ENCODE results near the gene HIVEP1.

Gene HIVEP1

DNA sequence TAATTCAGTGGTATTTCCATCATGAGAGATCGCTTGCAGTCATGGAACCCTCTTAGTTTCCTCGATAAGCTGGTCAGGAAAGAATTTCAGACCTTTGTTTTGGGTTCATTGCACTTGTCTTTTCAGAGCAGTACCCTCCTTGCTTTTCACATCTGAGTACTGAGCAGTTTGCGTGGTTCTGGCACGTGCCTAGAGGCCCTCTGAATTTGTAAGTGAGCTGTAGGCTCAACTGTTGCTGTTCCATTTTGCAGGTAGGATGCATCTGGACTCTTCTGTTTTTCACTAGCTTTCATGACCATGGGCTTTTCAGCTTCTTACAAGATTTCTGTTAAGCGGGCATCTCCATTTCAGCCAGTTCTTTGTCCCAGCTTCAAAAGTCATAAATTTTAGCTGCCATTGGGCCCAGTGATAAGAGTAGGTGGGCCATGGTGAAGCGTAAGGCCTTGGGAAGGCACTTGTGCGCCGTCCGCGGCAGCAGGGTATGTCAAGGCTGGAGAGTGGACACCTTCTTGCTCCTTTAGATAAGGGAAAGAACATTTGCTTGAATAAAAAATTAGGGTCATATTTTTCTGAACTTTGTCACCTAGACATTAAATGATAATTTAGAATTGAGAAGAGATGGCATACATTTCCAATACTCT lies 35.8 kb downstream of the HIVEP1 start:
- DNase-seq (ENCODE audit: low read depth in 4 of 4, low spot score in 1 of 4) = no peak

DNA sequence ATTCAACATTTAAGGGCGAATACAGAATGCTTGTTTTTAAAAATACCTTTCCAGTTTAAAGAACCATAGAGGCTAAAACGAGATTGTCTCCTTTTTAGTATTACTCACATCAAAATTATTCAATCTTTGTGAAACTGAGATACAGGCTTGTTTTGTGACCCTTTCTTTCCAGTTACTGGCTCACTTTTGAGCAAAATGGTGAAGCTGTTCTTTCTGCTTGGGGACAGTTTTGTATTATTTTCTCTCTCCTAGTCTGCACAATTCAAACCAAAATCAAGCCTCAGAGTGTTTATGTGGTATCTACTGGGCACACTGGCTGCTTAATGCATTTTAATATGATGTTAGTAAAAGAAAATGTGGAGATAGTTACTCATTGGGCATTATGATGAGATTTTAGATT lies 36.5 kb downstream of the HIVEP1 start:
- DNase-seq (ENCODE audit: low read depth in 4 of 4, low spot score in 1 of 4) = no peak

DNA sequence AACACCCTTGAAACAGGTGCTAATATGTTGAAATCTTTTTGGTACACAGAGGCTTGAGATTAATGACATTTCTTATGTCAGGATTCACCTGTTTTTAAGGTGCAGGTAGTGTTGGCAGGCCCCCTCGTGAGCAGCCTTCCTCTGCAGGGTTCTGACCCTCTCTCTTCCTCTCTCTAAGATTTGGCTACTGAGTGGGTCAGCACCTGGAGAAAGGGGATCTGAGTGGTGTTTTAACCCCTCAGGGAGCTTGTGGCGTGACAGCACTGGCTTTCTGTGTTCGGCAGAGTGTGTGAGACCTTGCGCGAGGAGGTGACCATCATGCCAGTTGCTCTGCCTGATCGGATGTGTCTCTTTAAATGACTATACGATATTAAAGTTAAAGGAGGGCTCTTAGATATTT lies 37.1 kb downstream of the HIVEP1 start:
- DNase-seq (ENCODE audit: low read depth in 4 of 4, low spot score in 1 of 4) = no peak

DNA sequence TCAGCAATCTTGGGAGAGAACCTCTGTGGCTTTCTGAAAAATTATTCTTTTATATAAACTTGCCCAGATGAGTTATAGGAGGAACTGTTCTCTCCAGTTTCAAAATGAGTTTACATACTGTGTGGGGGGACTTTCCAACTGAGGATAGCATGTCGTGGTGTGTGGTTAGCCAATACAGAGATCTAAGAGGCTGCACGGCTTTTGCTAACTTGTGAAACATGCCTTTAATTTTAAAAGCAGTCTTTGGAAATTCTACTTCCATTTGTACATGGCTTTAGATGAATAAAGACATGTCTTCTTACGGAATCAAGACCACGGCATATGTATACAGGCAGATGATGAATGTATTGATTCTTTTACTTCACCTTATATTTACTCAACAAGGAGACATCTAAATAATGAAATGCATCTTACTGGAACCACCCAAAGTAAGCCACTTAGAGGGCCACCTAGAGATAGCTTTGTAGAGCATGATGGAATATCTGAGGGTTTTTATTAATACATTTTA lies 39.8 kb downstream of the HIVEP1 start:
- peak in 3 of 4 experiments; percentile 19 to 34 (median 32) for DNase-seq (ENCODE audit: low read depth in 4 of 4, low spot score in 1 of 4)

DNA sequence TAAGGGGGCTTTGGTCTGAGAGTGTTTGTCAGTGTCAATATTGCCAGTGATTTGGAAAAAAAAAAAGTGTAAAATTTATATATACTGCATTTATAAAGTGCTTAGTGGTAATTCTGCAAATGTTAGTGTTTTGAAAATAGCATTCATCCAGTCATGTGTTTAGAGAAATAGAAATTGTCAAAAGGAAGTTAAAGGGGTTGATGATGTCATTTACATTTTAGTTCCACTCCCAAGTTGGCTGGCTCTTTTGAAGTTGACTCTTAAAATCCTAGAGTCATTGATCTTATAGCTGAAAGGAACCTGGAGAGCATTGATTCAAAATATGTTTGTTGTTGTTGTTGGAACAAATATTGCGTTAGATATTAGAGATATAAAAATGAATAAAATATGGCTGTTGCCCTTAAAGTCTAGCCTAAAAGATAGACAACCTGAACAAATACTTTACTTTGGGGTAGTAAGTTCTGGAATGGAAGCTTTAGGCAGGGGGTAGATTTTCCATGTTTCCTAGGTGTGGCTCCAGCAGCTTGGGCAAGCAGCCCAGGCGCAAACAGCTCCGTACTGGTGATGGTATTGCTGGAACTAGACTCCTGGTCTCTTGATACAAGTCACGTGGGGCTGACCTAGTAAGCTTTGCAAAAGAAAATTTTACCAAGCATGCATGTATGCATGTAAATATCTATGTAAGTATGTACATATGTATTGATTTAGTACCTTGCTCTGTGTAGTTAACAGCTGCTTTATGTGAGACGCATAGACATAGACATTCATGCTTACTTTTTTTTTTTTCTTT lies 46.3 kb downstream of the HIVEP1 start:
- DNase-seq (ENCODE audit: low read depth in 4 of 4, low spot score in 1 of 4) = no peak

DNA sequence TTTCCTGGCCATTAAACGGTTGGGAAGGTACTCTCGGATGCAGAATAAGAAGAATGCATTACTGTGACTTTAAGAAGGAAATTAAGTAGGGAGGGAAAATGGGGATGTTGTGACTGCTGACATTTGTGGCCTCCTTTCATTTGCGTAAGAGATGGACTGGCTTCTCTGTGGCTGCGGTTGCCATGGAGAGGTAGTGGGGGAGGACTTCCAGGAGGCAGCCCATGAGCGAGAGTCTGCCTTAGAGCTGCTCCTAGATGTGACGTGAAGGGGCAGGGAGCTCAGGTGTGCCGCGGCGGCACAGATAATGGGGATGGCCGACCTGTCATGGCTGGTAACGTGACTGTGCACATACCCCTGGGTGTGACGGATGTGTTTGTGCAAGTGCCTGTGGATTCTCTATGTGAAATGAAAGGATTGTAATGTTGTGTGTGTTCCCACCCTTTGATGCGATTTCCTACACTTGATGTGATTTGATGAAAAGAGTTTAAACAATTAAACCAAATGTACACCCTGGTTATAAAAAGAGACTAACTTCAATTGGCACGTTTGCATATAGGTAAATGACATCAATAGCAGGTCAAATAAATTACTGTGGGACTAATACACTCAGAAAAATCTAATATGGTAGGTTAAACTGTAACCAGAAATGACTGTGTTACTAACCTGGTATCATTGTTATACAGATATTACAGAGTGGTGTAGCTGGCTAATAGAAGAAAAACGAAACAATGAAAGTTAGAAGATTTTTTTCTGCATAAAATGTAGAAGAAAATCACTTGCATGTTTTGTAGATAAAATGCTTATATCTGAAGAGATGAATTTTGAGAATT lies 48.9 kb downstream of the HIVEP1 start:
- peak; percentile 18 to 50 (median 28) for DNase-seq (ENCODE audit: low read depth in 4 of 4, low spot score in 1 of 4)

DNA sequence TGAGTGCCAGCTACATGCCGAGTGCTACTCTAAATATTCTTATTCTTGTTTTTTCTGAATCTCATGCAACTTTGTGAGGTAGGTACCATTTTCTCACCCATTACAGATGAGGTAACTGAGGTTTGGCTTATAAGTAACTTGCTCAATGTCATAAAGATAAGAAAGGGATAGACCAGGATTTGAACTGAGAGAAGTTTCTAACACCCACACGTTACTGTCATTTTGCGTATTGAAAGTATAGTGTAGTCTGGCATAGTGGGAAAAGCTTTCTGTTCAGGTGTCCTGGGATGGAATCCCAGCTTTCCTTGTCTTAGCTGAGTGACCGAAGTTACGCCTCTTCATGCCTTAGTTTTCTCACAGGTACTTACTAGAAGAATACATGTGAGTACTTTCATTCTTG lies 50.5 kb downstream of the HIVEP1 start:
- no peak for DNase-seq (ENCODE audit: low read depth in 4 of 4, low spot score in 1 of 4)

DNA sequence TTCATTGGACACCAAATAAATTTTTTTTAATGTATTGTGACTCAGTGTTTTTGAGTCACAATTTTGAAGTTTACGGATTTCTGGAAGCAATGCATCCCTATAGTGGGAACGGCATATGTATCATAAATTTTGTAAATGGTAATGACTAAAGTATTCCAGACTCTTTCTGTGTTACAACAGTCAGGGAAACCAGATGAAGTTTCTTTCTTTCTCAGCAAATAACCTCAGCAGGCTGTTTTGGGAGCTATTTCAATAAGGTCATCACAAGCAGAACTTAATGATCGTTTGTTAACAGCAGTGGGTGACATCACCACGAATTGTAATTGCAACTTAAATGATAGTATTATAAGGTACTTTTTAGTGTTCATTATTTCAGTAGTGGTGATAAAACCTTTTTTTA lies 52.0 kb downstream of the HIVEP1 start:
- DNase-seq (ENCODE audit: low read depth in 4 of 4, low spot score in 1 of 4) = no peak

DNA sequence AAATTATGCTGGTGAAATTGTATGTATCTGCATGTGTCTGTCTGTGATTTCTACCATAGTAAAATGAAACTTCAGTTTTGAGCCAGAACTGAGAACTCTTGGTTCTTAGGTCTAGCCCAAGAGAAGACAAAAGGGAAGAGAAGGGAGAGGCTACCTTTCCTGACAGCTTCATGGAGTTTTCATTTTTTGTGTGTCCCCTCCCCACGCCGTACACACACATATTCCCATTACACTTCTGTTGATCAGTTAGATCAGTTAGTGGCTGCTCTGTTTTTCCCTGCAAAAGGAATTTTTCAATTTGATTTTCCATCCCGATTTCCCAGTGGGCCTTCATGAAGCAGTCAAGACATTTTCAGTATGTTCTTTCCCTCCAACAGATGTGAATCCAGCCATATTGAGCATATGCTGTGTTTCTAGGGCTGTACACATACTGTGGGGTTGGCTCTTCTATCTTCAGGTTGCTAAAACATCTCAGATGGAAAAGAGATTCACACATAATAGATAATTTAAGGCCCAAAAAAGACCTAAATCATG lies 52.5 kb downstream of the HIVEP1 start:
- DNase-seq (ENCODE audit: low read depth in 4 of 4, low spot score in 1 of 4) = no peak

DNA sequence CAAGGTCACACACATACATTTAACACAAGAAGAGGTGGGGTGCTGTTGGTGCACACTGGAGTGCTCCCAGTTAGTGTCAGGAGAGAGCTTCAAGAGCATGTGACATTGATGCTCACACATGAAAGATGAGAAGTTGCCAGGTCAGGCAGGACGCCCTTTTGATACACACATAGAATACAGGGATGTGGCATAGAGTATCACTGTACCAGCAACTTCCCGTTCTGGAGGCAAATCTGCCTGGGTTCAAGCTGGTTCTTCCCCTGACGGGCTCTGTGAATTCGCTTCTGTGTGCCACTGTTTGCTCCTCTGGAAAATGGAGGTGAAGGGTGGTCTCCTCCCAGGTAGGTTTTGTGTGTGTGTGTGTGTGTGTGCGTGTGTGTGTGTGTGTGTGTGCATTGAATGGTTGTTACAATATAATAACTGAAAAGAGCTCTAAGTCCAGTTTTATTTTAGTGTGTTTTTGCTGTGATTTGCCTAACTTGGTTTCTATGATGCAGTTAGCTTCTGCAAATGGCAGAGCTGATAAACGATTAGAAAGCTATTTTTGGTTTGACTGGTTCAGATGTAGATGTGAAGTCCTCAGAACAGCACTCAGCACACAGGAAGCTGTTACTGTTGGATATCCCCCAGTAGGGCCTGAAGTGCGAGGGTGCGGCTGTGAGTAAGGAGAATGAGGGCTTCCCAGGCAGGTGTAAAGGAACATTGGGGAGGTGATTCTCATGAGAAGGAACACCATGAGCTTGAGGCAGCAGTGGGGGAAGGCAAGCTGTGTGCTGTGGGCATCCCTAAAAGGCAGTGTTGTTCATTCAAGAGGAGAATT lies 53.4 kb downstream of the HIVEP1 start:
- DNase-seq (ENCODE audit: low read depth in 4 of 4, low spot score in 1 of 4) = no peak

DNA sequence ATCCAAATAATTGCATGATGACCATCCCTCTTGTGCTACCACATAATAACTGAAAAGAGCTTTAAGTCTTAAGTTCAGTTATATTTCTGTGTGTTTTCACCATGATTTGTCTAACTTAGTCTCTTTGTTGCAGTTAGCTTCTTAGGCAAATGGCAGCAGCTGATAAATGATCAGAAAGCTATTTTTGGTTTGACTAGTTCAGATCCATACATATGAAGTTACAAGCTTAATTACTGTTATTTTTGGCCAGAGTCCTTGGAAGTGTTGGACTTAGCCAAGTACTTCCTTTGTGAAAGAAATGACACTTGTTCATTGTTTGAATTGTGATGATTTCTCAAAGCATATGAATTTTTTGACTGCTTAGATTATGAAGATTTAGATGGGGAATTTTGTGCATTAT lies 54.2 kb downstream of the HIVEP1 start:
- no peak for DNase-seq (ENCODE audit: low read depth in 4 of 4, low spot score in 1 of 4)

DNA sequence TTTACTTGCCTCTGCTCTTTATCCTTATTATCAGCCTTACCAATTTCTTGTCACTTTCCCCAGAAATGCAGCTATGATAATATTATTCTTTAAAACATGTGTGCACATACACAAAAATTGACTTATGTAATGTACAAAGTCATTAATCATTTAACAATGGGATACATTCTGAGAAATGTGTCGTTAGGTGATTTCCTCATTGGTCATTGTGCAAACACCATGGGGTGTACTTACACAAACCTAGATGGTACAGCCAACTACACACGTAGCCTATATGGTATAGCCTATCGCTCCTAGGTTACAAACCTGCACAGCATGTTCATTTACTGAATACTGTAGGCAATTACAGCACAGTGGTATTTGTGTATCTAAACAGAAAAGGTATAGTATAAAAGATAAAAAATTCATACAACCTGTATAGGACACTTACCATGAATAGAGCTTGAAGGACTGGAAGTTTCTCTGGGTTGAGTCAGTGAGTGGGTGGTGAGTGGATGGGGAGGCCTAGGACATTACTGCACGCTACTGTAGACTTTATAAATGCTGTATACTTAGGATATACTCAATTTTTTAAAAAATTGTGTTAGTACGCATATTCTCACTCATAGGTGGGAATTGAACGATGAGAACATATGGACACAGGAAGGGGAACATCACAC lies 56.9 kb downstream of the HIVEP1 start:
- DNase-seq (ENCODE audit: low read depth in 4 of 4, low spot score in 1 of 4) = no peak

DNA sequence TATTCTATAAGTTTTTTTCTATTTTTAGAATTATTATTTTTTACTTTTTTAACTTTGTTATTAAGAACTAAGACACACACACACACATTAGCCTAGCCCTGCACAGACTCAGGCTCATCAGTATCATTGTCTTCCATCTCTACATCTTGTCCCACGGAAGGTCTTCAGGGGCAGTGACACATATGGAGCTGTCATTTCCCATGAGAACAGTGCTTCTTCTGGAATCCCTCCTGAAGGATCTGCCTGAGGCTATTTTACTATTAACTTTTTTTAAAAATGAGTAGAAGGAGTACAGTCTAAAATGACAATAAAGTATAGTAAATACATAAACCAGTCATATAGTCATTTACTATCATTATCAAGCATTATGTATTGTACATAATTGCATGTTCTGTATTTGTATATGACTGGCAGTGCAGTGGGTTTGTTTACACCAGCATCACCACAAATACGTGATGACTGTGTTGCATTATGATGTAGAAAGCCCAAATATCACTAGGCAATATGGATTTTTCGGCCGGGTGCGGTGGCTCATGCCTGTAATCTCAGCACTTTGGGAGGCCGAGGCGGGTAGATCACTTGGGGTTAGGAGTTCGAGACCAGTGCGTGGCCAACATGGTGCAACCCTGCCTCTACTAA lies 57.9 kb downstream of the HIVEP1 start:
- no peak for DNase-seq (ENCODE audit: low read depth in 4 of 4, low spot score in 1 of 4)

DNA sequence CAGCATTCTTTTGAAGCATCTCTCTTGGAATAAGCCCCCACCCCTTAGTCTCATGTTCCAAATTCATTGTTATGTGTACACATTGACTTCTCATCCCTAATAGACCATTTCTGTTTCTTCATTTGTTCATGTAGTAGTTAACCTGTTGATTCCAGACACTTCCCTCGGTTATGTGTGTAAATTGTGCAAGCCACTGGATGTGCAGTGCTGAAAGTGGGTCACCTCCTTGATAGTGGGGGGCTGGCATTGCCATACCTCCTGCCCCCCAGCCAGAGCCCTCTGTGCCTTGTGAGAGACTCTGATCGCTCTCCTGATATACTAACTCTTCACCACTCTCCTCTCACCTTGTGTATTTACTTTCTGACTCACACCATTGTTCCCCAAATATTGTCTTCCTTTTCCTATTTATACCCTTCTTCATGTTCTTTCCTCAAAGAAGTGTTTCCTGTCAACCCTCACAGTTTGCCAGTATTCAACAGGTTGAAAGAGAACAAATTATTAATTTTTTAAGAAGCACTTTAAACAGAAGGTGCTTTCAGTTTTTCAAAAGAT lies 59.0 kb downstream of the HIVEP1 start:
- DNase-seq (ENCODE audit: low read depth in 4 of 4, low spot score in 1 of 4) = no peak

DNA sequence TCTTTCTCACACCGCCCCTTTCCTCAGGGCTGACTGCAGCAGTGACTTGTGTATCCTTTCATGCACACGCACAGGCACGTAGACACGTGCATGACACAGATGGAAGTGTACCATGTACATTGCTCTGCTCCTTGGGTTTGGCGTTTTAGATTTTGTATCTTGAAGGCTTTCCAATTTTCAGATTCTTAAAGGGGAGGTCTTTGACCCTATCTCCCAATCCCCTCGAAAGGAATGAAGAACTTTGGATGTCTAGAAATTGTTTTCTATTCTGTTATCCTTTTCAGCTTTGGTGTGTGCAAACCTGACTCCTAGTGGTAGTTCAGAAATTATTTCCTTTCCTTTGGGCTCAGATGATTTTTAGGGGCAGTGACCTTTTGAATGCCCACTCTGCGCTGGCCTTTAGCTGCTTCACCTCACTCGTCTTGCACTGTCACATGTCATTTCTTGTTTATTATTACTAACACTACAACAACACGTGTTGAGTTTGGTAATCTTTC lies 63.0 kb downstream of the HIVEP1 start:
- no peak for DNase-seq (ENCODE audit: low read depth in 4 of 4, low spot score in 1 of 4)

DNA sequence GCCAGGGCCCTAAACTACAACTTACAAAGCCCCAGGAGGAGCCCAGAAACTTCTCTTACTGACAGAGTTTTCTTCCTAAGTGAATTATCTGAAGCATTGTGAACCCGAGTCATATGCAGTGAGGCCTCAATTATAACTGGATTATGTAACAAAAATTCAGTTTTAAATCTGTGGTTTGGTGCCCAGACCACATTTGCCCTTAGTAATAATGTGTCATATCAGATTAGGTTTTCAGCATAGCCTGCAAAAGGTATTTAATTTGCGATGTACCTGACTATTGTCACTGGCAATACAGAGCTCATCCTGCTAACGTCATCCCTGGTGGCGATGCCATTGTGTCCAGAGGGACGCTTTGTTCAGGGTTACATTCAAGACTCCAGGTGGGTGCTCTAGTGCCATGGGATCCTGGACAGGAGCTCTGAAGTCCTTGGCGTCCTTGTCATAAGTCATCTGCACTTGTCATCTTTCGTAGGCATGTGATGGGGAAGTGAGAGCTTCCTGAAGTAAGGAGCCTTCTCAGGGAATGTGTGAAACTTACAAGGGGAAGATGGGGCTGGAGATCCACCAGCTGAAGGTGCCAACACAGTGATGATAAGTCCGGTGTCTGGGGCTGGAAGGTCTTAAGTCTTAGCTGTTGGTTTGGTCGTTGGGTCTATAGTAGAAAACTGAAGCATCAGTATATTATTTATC lies 65.1 kb downstream of the HIVEP1 start:
- DNase-seq (ENCODE audit: low read depth in 4 of 4, low spot score in 1 of 4) = no peak

DNA sequence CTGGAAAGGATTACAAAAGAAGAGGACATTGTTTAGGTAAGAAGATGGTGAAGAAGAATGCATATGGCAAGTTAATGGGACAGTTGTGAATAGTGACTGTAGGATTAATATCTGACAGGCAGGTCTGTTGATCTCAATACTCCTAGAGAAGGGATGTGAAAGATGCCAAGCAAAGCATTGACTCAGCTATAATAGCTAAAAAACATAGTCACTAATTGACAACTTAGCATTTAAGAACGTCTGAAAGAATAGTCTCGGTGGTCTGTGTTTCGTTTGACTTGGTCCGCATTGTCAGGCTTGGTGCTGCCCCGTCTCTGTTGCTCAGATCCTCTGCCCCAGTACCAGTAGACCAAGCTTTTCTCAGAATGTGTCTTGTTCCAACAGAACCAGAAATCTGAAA lies 65.9 kb downstream of the HIVEP1 start:
- no peak for DNase-seq (ENCODE audit: low read depth in 4 of 4, low spot score in 1 of 4)

DNA sequence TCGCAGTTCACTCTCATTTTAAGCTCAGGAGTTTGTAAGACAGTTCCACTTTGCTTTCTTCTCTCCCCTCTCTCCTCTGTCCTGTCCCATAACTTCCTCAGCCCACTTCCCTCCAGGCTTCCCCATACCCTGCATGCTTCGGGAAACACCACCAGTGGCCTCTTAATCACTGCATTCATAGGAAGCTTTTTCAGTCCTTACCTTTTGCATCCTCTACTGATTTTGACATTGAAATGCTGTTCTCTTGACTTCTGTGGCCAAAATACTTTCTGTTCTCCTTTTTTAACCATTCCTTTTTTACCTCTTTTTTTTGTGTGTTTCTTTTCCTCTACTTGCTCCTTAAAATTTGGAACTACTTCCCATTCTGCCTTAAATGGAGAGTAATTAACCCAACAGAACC lies 69.7 kb downstream of the HIVEP1 start:
- DNase-seq (ENCODE audit: low read depth in 4 of 4, low spot score in 1 of 4) = no peak

DNA sequence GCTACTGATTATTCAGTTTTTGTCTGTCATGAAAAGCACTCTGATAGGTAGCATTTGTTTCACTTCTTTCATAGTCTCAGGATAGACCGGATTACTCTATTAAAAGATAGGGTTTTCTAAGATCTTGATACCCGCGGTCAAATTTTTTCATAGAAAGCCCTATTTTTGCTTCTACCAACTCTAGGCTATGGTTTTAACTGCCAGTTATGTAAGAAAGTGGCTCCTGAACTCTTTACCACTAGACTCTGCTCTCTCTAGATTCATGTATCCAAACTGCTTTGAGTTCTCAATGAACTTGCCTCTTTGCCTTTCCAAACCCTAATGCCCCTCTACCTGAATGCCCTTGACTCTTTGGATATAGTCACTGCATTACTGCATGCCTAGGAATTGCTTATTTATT lies 70.3 kb downstream of the HIVEP1 start:
- DNase-seq (ENCODE audit: low read depth in 4 of 4, low spot score in 1 of 4) = no peak
